Endothelial cell of umbilical vein (primary cell): ENCODE results near the gene BIK. TPM values are rescaled to one million over a fixed set of nuclear protein-coding genes. Genes with fewer than 3 reads are reported as not detected.

Experiments used
- BruUV-seq: library from RNA; stranded (reverse); fragments of 400-500 nt; replicated peaks from 2 replicates; lab custom pipeline; 2021; lab: Mats Ljungman, UMichigan
- CTCF ChIA-PET: fragments of 300-600, 350-600 bp; sonication (Branson Sonifier 250); formaldehyde crosslinking; loops from one replicate; lab custom pipeline; 2021; ENCODE audit warnings: antibody characterized with exemption, inconsistent platforms; lab: Charles Lee
- POLR2A ChIA-PET: fragments of 300-600, 350-600 bp; sonication (Branson Sonifier 250); formaldehyde crosslinking; loops from one replicate; lab custom pipeline; 2021; ENCODE audit warnings: antibody characterized with exemption, inconsistent platforms; lab: Charles Lee
- DNase-seq: peaks from one replicate; pipeline ENCODE4 v3.0.0-alpha.2; 2011; ENCODE audit warnings: low read depth, low spot score
- FAIRE-seq: peaks from 2 replicates; lab custom pipeline; 2011; peaks lifted over from hg19 to GRCh38; lab: Jason Lieb, UNC
- H2AFZ ChIP-seq: 2 replicates; pipeline ENCODE4 v1.6.0; 2012; ENCODE audit warnings: low read depth, low read length, control low read depth, inconsistent platforms
- H3K27ac ChIP-seq: 2 replicates; pipeline ENCODE4 v1.5.1; 2011; ENCODE audit warnings: low read depth, mild to moderate bottlenecking, control low read depth, low read length, moderate library complexity; ENCODE audit not compliant: insufficient read depth
- H3K27me3 ChIP-seq, 2 experiments: 2 replicates each; pipeline versions ENCODE4 v1.6.0 to v1.6.1; 2011; ENCODE audit warnings: low read length in 2 of 2, mixed read lengths in 1 of 2; ENCODE audit not compliant: control insufficient read depth in 2 of 2, insufficient read depth in 2 of 2
- H3K36me3 ChIP-seq, 2 experiments: 2 replicates in 1 of 2; 3 replicates in 1 of 2; pipeline ENCODE4 v1.5.1; 2011; ENCODE audit warnings: low read length in 2 of 2, mild to moderate bottlenecking in 1 of 2, moderate library complexity in 1 of 2; ENCODE audit not compliant: control insufficient read depth in 2 of 2, insufficient read depth in 2 of 2; ENCODE audit errors: extremely low read depth in 1 of 2
- H3K4me1 ChIP-seq: 3 replicates; pipeline ENCODE4 v1.5.1; 2011; ENCODE audit warnings: mild to moderate bottlenecking, low read length; ENCODE audit not compliant: control insufficient read depth, insufficient read depth; ENCODE audit errors: extremely low read depth
- H3K4me2 ChIP-seq: 2 replicates; pipeline ENCODE4 v1.6.1; 2011; ENCODE audit warnings: low read length, control low read depth, mixed read lengths; ENCODE audit not compliant: insufficient read depth
- H3K4me3 ChIP-seq, 3 experiments: fragments of 200-600 bp in 1 of 3; sonication (generic), shearing (Covaris generic) in 1 of 3; replicated peaks in 1 of 3; 2 replicates each; pipeline ENCODE4 v1.5.1; 2011 to 2016; ENCODE audit warnings: control low read depth in 3 of 3, low read length in 3 of 3, mild to moderate bottlenecking in 2 of 3, inconsistent platforms in 1 of 3, low read depth in 1 of 3, moderate library complexity in 1 of 3; ENCODE audit not compliant: insufficient read depth in 1 of 3
- H3K79me2 ChIP-seq: 2 replicates; pipeline ENCODE4 v1.6.0; 2012; ENCODE audit warnings: low read length, inconsistent platforms; ENCODE audit not compliant: control insufficient read depth, insufficient read depth
- H3K9ac ChIP-seq: replicated peaks from 2 replicates; pipeline ENCODE3; 2011; ENCODE audit warnings: low read length, control low read depth; ENCODE audit not compliant: insufficient read depth; ENCODE audit errors: extremely low read depth
- H3K9me1 ChIP-seq: replicated peaks from 3 replicates; pipeline ENCODE4 v1.6.0; 2011; ENCODE audit warnings: mild to moderate bottlenecking, low read length; ENCODE audit not compliant: control insufficient read depth, insufficient read depth; ENCODE audit errors: extremely low read depth
- H3K9me3 ChIP-seq: replicated peaks from 2 replicates; pipeline ENCODE4 v1.5.1; 2012; ENCODE audit warnings: low read length, inconsistent platforms; ENCODE audit not compliant: control insufficient read depth, insufficient read depth
- H4K20me1 ChIP-seq: replicated peaks from 2 replicates; pipeline ENCODE3; 2011; ENCODE audit warnings: mild to moderate bottlenecking, low read length; ENCODE audit not compliant: control insufficient read depth, insufficient read depth; ENCODE audit errors: extremely low read depth
- CTCF ChIP-seq, 2 donors: IDR thresholded peaks; 1 replicate in 1 of 2; 2 replicates in 1 of 2; pipeline ENCODE4 v1.5.1; 2011; ENCODE audit warnings: low read length in 2 of 2, mild to moderate bottlenecking in 2 of 2, moderate library complexity in 2 of 2, control low read depth in 1 of 2, inconsistent platforms in 1 of 2, low read depth in 1 of 2; ENCODE audit not compliant: insufficient read depth in 1 of 2; ENCODE audit errors: extremely low read depth in 1 of 2
- EZH2 ChIP-seq: IDR thresholded peaks from 2 replicates; pipeline ENCODE4 v1.6.1; 2012; ENCODE audit warnings: borderline replicate concordance, low read depth, mild to moderate bottlenecking, moderate library complexity, low read length, inconsistent platforms; ENCODE audit not compliant: severe bottlenecking
- FOS ChIP-seq: IDR thresholded peaks from 2 replicates; pipeline ENCODE4 v1.6.1; 2011; ENCODE audit warnings: mild to moderate bottlenecking, low read length, moderate library complexity, borderline replicate concordance; ENCODE audit not compliant: insufficient read depth
- GATA2 ChIP-seq: IDR thresholded peaks from 2 replicates; pipeline ENCODE4 v1.7.0; 2011; ENCODE audit warnings: low read depth, mild to moderate bottlenecking, moderate library complexity, mixed read lengths, low read length; ENCODE audit not compliant: insufficient read length, insufficient read depth
- MAX ChIP-seq: IDR thresholded peaks from 2 replicates; pipeline ENCODE4 v1.6.1; 2011; ENCODE audit not compliant: insufficient read depth, insufficient read length
- MYC ChIP-seq: IDR thresholded peaks from one replicate; pipeline ENCODE4 v1.6.1; 2011; ENCODE audit warnings: mild to moderate bottlenecking, low read depth, low read length
- POLR2A ChIP-seq: IDR thresholded peaks from 2 replicates; pipeline ENCODE4 v1.6.1; 2012; ENCODE audit warnings: low read depth, mild to moderate bottlenecking, control low read depth, low read length
- POLR2AphosphoS5 ChIP-seq: IDR thresholded peaks from 2 replicates; pipeline ENCODE4 v1.6.1; 2012; ENCODE audit warnings: low read depth, mild to moderate bottlenecking, control low read depth, low read length, moderate library complexity; ENCODE audit not compliant: insufficient read depth
- dilution Hi-C: fragments of 300-500 bp; cut with MboI; formaldehyde crosslinking; loops from one replicate; pipeline ENCODE4 v1.15.0; 2019; ENCODE audit warnings: low sequenced_read_pairs; ENCODE audit not compliant: extremely low pct_ligation_motif_present
- intact Hi-C: fragments of 100-400 bp; cut with micrococcal nuclease; formaldehyde crosslinking; loops from one replicate; pipeline ENCODE4 v1.10.0; 2022
- polyA plus RNA-seq, 4 experiments: library from polyadenylated mRNA; depleted of rRNA in 3 of 4; stranded (reverse) in 3 of 4; unstranded in 1 of 4; fragments of >200 nt; gene quantifications; 2 replicates each; pipeline versions ENCODE4 v1.2.1 to v1.2.3, GENCODE V29; 2011 to 2012; ENCODE audit warnings: missing spikeins in 1 of 4
- total RNA-seq: library from RNA; stranded (reverse); gene quantifications from 2 replicates; pipeline ENCODE4 v1.2.3, GENCODE V29; 2021

The BIK gene
- total and polyA plus RNA-seq, 2 donors (not counting 3 experiments of a cell fraction or from before 2014, with no cell fraction given): 0.49 to 0.95 TPM

- H3K9me3 ChIP-seq: no peaks in the 10 kb centered on the region
- peak overlapping the region; percentile 39 for H3K27ac ChIP-seq
- no peaks in the 10 kb centered on the region for H3K27me3 ChIP-seq
- peaks cover 52% of the 10 kb centered on the region for H3K79me2 ChIP-seq
- BruUV-seq: no TSS peak
- ChIA-PET CTCF (interaction anchor here (1.2 kb wide), 1 partner anchor 36 kb away, joined by 3 read pairs; no protein-coding TSS in a partner anchor), POLR2A (no interaction called here)
- H3K4me3 ChIP-seq: peak overlapping the region; percentile 52 to 77 (median 65)
- H3K9me1 ChIP-seq: no peaks in the 10 kb centered on the region
- H3K9ac ChIP-seq: peak overlapping the region; percentile 72
- FAIRE-seq (no peak), DNase-seq (peak; percentile 16)
- peak overlapping the region; percentile 74 for H3K4me2 ChIP-seq
- peaks cover 0 to 5% of the 10 kb centered on the region in 2 experiments for H3K36me3 ChIP-seq
- peaks cover 3% of the 10 kb centered on the region for H3K4me1 ChIP-seq
- intact Hi-C loops (loop anchor here (2.0 kb wide), 1 partner anchor 35 kb away; the partner anchor contains the start of gene TTLL12), dilution Hi-C loops (no loop called here)
- no peaks in the 10 kb centered on the region for H4K20me1 ChIP-seq
- peak overlapping the region; percentile 60 for H2AFZ ChIP-seq
- TF ChIP-seq EZH2: no peak
- no peak for TF ChIP-seq CTCF (IDR thresholded peaks at IDR 0.05; ENCODE audit: extremely low read depth in 1 of 2, insufficient read depth in 1 of 2, low read depth in 1 of 2, low read length in 2 of 2)
- no peak for TF ChIP-seq FOS
- TF ChIP-seq POLR2AphosphoS5: no peak
- TF ChIP-seq GATA2: no peak
- no peak for TF ChIP-seq POLR2A
- no peak for TF ChIP-seq MAX
- TF ChIP-seq MYC: no peak
These were observed 41.4 kb downstream of the BIK start for GRCh38 chr22:43152003-43152356.
